GM12874 (cell line): ENCODE data around the gene CEACAM21.

Experiments
- TF ChIP-seq, protein P1 (sequence below): IDR thresholded peaks from 2 replicates; pipeline ENCODE4 v1.5.1; 2011; ENCODE audit warnings: low read depth, mild to moderate bottlenecking, control low read depth, low read length, moderate library complexity; ENCODE audit not compliant: insufficient read depth

CEACAM21 gene

DNA sequence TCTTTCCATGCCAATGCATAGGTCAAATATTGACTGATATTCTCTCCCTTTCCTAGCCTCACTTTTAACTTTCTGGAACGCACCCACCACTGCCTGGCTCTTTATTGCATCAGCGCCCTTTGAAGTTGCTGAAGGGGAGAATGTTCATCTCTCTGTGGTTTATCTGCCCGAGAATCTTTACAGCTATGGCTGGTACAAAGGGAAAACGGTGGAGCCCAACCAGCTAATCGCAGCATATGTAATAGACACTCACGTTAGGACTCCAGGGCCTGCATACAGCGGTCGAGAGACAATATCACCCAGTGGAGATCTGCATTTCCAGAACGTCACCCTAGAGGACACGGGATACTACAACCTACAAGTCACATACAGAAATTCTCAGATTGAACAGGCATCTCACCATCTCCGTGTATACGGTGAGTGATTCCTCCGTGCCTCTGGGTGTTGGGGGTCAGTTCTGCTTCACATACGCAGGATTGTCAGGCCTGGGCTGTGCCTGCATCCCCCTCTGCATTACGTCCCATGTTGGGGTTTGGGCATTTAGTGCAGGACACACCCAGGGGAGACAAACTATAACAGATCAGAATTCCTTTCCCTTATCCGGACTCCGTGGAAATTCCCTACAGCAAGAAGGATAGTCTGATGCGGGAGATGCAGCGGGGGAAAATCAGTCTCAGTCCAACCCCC lies 1.3 kb downstream of the CEACAM21 start:
- TF ChIP-seq, protein P1, sequence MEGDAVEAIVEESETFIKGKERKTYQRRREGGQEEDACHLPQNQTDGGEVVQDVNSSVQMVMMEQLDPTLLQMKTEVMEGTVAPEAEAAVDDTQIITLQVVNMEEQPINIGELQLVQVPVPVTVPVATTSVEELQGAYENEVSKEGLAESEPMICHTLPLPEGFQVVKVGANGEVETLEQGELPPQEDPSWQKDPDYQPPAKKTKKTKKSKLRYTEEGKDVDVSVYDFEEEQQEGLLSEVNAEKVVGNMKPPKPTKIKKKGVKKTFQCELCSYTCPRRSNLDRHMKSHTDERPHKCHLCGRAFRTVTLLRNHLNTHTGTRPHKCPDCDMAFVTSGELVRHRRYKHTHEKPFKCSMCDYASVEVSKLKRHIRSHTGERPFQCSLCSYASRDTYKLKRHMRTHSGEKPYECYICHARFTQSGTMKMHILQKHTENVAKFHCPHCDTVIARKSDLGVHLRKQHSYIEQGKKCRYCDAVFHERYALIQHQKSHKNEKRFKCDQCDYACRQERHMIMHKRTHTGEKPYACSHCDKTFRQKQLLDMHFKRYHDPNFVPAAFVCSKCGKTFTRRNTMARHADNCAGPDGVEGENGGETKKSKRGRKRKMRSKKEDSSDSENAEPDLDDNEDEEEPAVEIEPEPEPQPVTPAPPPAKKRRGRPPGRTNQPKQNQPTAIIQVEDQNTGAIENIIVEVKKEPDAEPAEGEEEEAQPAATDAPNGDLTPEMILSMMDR: no peak

DNA sequence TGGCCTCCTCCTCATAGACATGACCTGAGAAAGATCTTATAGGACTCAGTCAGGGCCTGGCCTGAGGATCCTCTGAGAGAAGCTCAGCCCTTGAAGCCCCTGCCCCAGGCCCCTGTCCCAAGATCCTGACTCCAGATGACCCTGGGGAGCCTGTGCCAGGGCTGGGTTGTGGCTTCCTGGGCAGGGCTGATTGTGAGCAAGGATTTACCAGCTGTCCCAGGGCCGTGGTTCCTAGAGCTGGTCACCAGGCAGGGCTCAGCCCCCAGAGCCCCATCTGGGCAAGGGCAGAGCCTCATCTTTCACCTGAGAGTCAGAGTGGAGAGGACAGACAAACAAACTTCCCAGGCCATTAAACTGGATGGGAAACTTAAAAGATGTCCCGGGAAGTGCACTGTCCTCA lies 1.9 kb downstream of the CEACAM21 start:
- TF ChIP-seq, protein P1: no peak

DNA sequence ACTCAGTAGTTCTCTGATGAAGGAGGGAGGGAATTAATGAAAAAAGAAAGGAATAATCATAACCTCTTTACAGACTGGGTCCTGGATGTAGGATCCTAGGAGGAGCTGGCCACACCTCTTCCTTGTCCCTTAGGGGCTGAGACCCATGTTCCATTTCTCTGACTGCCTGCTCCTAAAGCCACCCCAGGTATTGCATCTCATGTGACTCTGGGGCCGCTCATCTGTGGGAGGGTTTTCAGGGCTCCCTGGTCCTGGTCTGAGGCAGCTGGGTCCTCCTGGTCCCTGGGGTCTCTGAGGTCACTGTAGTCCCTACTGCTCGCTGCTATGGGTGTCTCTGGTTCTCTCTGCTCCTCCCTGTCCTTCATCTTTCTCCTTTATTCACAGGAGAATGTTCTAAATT lies 2.9 kb downstream of the CEACAM21 start:
- TF ChIP-seq, protein P1: no peak

DNA sequence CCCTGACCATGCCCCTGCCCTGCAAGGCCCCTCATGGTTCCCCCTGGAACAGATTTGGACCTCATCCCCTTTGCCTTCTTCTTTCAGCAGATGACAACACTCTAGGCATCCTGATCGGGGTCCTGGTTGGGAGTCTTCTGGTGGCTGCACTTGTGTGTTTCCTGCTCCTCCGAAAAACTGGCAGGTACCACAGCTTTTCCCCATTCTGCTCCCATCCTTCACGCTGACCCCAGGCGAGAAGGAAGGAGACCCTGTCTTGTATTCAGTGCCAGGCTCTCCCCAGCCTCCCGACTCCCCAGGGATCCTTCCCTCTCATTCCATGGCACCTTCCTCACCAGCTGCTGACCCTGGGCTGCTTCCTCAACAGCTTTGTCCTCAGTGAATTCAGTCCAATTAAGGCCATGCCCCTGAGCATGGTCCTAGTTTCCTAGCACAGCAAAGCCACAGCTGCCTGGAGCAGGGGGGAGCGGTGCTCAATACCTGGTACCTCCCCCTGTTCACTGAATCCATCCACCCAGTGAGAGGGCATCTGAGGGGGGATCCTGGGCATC lies 8.4 kb downstream of the CEACAM21 start:
- TF ChIP-seq, protein P1: no peak

DNA sequence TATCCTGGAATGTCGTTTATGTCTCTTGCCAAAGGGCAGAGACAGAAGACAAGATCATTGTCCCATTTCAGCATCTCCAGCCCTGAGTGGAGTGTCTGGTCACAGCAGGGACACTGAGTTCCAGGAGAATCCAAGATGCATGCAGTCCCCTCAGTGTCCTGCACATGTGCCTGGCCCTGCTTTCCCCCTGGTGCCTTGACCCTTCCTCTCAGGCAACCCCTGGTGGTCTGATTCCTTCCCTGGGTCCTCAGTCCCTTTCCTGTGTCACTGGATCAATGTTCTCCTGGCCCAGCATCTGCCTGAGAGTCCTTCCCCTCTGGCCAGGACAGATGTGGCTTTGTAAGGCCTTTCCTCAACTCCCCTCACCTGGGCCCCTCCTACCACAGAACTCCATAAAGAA lies 9.0 kb downstream of the CEACAM21 start:
- TF ChIP-seq, protein P1: no peak

DNA sequence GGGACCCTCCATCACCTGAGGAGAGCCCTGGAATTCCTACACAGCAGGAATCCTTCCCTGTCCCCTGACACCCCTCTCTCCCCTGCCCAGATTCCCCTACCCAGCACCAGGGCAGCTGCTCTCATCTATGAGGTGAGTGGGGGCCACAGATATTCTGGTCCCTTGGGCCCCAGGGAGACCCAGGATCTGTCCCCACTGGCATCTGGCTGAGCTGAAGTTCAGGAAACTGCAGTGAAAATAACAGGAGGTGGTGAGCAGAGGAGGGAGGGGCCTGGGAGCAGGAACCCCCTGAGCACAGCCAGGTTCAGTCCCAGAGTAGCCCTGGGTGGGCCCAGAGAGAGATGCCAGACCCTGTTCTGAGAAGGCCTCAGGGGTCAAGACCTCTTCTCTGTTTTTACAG lies 10.1 kb downstream of the CEACAM21 start:
- TF ChIP-seq, protein P1: no peak

DNA sequence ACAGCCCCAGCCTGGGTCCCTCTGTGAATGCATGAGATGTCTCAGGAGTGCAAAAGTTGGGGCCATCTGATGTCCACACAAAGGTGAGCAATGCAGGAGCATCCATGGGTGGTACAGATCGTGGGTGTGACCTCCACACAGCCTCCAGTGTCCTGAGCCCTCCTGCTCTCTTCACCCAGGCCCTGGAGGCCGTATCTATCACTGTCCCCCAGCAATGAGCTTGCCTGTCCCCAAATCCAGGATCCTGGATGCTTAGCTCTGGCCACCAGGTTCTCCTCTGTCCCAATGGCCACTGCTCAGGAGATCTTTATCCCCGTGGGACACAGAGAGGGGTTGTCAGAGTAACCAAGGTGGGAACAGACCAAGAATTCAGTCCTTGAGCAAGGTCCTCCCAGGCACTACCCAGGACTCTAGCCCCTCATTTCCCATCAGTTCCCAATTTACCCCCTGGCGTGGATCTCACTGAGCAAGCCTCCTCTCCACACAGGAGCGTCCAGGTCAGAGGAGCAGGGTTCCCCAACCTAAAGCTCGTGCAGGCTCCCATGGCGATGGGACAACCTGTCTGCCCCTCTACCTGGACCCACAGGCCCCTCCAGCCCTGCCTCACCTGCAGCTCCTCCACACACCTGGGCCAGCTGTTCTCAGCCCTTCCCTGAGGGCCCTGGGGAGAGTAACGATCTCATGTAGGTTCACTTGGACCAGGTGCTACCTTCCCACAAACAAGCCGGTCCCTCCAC lies 11.3 kb downstream of the CEACAM21 start:
- TF ChIP-seq, protein P1: no peak
